Right forelimb (tissue), 1 donor: Measurements from ENCODE around the gene RASIP1.
"Not testable (repeated sequence)": the region's sequence is repeated elsewhere in the genome, so short reads cannot be mapped to it uniquely, and the experiment has no call there.

ENCODE experiments used
- DNase-seq: peaks from one replicate; pipeline ENCODE4 v3.0.0-alpha.2; 2018

Gene RASIP1

DNA sequence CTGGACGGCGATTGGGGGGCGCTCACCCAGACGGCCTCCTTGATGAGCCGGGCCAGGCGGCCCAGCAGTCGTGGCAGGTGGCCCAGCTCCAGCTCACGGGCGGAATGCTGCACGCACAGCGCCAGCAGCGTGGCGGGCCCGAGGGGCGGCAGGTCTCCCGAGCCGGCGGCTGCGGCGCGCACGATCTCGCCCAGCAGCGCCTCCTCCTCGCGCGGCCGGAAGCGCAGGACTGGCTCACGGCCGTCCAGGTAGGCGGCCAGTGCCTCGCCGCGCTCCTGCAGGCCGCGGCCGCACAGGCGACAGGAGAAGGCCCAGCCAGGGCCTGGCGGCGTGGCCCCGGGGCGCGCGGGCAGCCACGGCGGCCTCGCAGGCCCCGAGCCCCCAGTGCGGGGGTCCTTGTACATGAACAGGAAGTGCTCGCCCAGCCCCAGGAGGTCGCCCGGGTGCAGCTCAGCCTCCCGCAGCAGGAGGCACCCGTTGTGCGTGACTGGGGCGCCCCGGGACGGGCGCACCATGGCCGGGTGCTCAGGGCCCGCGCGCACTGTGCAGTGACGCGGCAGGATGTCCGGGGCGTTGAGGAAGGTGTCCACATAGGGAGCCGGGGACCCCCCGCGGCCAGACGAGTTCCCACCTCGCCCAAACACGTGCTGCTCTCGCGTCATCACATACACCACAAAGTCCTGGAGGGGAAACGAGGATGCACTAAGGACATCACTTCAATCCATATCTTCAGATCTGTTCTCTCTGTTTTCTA is 11.3 kb downstream of the RASIP1 start:
- no peak for DNase-seq

DNA sequence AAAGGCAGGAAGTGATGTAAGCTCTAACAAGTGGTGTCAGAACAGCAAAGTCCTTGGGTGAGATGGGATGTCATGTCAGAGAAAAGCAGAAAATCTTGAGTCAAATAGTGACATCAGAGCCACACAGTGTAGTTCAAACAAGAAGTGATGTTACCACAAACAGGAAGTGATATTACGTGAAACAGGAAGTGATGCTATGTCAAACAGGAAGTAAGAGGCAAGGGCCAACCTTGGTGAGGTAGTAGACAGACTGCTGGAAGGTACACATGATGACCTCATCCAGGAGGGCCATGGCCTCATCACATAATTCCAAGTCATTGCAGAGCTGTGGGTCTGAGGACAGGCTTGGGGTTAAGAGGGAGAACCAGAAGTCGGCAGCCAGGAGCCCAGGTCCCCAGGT is 13.9 kb downstream of the RASIP1 start:
- no peak for DNase-seq

DNA sequence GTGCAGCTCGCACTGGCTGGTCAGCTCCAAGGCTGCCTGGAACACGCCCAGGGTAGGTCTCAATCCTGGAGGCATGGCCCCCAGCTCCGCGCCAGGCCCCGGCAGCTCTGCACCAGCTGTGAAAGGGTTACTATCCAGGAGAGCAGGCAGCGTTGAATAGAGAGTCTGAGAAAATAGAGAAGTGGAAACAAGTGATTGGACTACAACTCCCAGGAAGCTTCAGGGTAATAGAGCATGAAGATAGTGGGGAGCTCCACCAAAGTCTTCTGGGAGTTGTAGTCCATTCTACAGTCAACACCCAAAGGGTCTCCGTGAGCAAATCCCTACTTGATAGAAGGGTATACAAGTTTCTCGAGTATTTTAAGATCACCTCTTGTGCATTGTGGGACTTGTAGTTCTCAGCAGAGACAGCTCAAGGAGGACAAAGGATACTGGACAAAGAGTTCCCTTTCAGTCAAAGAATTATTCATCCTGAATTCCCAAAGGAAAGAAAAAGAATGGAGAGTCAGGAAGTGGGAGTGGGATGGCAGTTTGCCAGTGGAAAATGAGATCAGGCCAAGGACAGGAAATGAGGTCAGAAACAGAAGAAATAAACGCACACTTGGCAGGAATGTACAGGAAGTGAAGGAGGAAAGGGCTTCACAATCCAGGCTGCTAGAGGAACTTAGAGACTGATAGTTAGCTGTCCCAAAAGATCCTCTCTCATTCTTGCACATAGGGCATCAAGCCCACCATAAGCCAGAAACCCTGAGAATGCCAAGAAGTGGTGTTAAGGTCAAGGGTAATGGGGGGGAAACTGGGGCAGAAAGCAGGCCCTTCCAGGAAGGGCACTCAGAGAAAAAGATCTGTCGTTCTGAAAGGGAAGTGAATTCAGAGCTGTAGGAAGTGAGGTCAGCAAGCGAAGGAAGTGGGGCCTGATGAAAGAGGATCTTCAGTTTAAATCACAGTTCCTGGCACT is 15.3 kb downstream of the RASIP1 start:
- peak; percentile 89 for DNase-seq

DNA sequence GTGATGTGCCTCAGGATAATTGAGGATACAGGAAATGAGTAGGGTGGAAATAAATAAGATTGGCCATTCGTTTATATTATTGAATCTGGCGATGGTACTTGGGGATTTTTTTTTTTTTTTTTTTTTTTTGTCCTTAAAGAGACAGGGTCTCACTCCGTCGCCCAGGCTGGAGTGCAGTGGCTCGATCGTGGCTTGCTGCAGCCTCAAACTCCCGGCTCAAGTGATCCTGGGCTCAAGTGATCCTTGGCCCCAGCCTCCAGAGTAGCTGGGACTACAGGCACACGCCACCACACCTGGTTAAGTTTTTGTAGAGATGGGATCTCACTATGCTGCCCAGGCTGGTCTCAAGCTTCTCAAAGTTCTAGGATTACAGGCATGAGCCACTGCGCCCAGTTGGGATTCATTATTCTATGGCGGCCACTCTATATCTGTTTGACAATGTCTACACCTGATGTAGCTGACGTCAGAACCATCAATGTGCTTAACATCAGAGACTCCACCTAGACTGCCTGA is 18.2 kb downstream of the RASIP1 start:
- DNase-seq = no peak

DNA sequence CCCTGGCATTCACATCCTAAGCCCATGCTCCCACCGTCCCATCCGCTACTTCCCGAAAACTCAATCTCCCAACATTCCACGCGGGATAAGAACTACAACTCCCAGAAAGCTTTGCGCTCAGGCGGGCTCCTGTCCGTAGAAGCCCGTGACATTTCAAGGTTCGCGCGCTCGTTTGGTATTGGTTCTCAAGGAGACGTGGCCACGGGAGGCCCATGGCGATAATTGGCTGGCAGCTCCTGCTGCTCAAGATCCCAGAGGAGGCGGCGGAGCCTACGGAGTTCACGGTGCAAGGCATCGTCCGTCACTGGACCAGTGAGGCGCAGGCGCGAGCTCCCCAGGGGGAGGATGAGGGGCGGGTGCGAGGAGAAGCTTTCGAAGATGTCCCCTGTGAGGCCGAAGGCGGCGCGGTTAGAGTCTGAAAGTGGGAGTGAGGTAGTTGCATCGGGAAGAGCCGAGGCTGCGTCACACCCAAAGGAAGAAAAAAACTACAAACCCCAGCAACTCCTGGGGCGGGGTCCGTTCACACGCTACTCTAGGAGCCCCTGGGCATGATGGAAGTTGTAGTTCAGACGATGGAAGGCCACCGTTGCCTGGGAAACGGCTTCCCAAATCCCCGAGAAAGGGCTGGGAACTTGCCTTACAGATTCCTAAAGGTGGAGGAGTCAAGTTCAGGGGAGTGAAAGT is 19.7 kb downstream of the RASIP1 start:
- DNase-seq = peak; percentile 98

DNA sequence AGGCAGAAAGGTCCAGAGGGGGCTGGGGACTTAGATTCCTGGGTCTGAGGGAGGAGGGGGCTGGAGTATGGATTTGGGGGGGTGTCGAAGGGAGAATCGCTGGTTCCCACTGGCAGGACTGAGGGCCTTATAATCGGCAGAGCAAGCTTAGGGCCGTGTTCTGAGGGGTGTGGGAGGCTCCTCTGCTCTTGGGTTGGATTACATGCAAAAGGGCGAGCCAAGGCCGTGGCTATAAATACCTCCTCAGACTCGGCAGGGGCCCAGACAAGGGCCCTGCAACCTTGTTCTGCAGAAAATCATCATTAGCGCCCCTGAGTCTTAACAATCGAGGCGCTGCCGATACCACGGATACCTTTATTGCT is 20.2 kb downstream of the RASIP1 start:
- no peak for DNase-seq

DNA sequence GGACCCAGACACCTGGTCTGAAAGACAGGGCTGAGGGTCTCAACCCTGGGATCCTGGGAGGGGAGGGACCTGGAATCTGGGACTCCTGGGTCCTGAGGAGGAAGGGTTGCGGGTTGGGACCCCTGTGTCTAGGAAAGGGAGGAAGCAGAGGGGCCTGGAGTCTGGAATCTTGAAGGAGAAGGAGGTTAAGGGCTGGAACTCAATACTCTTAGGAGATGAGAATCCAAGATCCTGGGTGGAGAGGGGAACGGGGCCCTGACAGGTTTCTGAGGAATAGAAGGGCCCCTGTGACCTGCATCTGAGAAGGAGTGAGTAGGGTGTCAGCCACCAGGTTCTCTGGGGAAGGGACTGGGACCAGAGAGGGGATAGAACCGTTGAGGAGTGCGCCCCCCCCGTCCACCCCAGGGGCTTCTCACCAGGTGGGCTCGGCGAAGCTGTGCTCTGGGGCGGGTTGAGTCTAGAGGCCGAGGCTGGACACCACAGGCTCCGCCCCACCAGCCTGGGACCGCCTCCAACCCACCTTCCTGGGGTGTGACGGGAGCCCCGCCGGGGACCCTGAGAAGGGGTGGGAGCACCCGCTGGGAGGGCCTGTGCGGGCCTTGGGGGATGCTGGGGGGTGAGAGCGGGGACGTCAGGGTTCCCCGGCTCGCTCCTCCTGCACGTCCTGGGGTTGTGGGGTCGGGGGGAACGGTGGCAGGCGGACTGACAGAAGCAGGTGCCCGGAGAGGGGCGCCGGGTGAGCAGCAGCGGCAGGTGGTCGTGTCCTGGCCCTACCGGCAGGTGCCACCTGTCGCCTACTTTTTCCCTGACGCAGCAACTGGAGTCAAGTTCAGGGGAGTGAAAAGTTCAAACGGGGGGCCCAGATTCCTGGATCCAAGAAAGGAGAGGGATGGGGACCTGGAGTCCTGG is 20.9 kb downstream of the RASIP1 start, which contains the start of gene MAMSTR:
MAMSTR (minus strand) TSS at position 463 of the 909 bp plus-strand sequence. CDS start 694 bp downstream, outside the sequence.
- DNase-seq = peak; percentile 78

DNA sequence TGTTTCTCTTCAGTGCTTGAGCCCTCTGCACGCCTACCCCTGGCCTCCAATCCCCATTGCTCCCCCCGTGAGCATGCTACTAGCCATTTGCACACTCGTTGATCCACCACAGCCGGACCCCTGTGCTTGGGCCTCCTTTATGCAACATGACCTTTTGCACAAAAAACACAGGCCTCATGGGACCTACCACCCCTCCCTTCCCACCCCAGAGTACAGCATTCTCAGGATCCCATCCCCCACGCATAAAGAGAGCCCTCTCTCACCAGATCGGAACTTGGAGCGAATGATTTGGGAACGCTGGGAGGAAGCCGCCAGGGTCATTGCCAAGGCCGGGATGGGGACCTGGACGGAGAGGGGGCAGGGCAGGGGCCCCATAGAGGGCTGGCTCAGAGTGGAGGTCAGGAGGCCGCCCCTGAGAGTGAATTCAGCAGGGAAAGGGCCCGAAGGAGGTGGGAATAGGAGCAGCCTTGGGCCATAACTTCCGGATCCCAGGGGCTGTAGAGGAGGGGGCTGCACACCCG is 21.6 kb downstream of the RASIP1 start:
- DNase-seq = no peak

DNA sequence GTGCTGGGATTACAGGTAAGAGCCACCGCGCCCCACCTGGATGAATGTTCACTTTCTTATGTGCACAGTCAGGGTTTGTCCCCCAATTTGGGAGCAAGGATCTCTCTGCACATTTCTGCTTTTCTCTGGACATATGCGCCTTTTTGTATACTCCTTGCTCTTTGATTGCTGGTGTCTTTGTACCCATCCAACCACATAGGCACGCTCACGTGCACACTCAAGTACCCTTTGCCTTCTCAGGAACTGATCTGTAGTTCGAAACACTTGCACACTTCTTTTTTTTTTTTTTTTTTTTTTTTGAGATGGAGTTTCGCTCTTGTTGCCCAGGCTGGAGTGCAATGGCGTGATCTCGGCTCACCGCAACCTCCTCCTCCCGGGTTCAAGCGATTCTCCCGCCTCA is 22.3 kb downstream of the RASIP1 start:
- DNase-seq = not testable (repeated sequence)

DNA sequence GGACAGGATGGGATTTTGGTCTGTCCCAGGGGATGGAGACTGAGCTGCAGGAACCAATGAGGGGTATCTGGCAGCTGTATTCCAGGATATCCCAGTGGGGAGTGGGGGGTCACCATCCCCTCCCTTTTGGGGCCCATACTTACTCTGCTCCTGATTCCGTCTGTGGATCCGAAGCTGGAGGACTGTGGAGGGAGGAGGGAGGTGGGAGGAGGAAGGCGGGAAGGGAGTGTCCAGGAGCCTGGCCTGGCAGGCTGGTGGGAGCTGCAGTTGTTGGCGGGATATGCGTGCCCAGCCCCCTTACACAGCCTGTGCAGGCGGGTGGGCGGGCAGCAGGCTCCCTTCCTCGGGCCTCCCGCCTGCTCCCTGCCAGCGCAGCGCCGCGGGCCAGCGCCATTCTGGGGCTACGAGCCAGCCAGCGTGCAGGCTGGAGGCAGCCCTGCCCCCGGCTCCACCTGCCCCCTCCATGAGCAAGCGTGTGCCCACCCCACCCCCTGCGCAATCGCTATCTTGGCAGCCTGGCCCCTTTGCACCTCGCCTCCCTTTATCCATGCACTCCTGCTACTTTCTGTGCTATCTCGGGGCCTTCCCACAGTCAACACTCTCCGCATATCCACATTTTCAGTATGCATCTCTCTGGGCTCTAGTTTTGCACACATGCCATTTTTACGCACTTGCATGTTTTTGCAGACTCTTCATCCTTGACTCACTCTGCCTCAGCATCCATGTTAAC is 23.7 kb downstream of the RASIP1 start:
- DNase-seq = peak; percentile 91

DNA sequence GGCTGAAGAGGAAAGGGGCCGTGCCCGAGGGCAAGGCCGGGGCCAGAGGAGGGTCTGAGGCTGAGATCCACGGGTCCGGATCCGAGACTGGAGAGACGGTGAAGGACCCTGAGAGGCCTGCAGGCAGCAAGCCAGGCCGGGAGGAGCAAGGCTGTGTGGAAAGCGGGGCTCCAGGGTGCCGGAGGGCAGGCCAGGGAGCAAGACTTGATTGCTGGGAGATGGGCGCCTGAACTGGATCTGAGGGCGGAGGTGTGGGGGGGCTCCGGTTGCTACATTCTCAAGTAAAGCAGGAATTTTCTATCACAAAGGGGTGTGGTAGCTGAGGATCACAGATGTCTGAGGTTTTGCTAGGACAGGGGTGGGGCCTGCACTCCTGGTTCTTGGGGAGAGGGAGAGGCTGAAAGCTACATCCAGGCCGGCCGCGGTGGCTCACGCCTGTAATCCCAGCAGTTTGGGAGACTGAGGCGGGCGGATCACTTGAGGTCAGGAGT is 24.7 kb downstream of the RASIP1 start:
- DNase-seq = peak; percentile 61

DNA sequence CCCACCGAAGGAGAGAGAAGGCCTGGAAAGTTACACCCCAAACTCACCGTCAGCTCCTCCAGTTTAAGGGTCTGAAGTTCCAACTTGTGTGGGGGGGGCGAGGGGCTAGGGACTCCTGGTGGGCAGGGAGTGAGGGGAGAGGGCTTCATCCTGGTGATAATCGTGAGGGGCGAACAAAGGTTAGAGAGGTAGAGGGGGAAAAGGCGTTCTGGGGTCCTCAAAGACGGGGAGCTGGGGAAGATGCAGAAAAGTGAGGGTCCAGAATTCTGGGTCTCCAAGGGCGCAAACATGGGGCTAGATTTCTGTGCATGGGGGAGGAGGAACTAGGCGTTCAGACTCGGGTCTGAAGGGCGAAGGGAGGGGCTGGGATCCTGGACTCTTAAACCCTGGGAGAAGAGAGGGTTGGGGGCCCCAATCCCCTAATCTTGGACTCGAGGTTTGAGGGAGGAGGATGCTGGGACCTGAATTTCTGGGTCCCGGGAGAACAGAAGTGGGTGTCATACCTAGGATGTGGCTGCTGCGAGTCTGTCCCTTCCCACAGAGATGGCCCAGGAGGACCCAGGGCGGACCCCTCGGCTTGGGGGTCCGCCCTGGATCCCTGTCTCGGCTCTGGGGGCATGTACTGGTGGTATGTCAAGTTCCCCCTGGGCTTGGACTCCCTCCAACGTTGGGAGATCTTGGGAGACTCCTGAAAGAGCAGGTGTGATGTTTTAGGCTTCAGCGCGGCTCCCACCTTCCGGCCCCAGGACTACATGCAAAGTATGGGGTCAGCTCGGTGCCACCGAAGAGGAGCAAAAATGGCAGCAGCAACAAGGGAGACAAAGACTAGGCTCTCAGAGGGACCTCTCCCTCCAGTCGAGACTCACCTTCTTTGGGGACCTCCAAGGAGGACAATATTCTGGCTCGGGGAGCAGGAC is 25.4 kb downstream of the RASIP1 start:
- DNase-seq = no peak

DNA sequence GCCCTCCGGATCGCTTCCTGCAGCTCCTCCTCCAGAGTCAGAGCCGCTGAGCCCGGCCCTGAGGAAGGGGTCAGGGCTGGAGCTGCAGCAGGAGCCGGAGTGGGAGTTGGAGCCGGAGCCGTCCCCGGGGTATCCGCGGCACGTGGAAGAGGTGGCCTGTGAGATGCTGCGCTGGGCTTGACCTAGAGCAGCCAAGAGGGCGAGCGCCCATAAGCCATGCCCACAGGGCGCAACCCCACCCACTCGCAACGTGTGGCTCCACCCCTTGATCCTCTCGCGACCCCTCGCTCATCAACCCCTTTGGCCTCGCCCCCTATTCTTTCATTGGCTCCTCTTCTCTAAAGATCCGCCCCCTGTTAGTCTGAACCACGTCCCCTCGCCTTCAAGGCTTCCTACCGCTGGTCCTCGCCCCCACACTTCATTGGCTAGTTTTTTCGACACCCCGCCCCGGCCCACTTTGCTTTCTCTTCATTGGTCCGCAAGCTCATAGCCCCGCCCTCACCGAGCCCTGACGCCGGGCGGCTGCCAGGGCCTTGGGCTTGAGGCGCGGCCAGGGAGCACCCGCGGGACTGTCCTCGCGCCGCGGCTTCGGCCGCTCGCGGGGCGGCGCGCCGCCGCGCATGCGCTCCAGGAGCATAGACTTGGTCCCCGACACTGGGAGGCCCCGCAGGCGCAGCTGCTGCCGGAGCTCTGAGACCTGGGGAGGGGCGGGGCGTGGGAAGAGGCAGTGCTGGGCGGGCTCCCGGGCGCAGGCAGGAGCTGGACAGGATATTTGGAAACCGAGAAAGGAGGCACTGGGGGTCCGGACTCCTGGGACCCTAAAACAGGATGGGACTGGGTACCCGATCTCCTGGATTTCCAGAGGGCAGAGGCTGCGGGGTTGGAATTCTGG is 26.3 kb downstream of the RASIP1 start:
- peak; percentile 100 for DNase-seq

DNA sequence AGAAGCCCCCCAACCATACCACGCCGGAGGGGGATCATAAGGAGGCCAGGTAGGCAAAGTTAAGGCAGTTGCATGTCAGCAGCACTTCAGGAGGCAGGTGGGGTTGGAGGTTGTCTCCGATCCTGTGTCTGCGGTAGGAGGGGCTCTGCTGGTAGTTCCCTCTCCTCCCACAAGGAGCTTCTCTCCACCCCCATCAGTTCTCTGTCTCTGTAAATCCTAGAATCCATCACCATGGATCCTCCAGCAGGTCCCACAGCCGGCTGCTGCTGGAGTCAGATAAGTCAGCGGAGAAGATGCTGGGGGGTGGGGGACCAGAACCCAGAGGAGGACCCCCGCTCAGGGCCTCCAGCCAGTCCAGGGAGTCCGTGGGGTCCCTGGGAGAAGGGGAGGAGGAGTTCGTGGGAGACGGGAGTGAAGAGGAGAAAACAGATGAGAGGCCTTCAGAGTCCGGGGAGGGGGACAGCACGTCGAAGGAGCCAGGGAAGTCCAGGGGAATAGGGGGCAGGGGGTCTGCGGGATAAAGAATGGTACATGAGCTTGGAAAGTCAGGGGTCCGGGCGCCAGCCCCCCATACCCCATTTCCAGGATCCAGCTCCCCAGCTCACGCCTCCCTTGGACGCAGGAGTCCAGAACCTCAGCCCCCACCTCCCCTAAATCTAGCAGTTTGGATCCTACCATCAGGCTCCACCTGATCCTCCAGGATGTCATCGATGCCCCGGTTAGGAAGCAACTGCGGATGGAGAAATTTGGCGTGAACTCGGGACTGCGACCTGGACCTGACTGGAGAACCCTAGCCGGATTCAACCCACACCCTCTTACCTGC is 27.2 kb downstream of the RASIP1 start:
- DNase-seq = no peak

DNA sequence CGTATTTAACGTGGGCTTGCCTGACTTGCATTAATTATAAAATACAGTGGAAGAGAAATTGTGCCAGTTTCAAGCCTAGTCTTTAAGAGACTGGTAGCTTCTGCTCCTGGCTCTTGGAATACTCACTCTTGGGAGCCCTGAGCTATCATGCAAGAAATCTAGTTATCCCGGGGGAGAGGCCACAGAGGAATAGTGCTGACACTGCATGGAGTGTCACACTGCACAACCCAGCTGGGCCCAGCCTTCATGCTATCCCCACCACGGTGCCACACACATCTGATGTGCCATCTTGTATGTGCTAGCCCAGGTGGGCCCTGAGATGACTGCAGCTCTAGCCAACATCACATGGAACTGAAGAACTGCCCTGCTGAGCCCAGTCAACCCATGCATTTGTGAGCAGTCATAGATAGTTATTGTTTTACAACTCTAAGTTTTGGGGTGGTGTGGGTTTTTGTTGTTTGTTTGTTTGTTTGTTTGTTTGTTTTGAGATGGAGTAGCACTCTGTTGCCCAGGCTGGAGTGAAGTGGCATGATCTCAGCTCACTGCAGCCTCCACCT is 29.2 kb downstream of the RASIP1 start:
- no peak for DNase-seq

DNA sequence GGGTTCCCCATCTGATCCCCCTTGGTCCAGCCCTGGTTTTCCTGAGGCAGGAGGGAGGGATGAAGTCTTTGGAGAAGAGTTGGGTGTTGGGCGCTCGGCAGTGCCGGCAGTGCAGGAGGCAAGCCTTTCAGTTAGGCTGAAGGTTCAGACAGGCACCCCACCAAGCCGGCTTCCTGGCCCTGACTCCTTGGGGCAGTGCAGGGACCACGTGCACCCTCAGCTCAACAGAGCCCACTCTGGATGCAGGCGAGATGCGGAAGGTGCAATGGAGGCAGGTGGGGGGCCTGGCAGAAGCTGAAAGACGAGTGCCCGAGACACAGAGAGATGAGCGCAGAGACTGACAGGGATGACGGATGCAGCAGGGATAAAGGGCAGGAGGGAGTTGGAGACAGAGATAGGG is 31.9 kb downstream of the RASIP1 start:
- no peak for DNase-seq

DNA sequence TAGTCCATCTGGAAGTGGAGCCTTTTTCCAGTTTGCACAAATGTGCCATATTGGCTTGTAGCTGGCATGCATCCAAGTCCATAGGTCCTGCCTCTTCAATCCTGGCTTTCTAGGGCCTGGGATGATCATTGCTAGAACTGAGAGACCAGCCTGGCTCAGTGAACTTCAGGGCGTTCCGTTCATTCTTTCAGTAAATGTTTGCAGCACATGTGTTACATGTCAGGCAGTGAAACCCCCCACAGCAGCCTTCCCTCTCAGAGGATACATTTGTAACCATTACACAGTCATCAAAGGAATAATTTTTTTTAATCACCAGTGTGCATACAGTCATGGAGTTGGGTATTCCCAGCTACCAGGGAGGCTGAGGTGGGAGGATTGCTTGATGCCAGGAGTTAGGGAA is 35.0 kb downstream of the RASIP1 start:
- no peak for DNase-seq
